Stimulated activated naive CD4-positive, alpha-beta T cell treated with Interleukin-2 at 50 U/mL for 16 hours (primary cell): ENCODE data around the gene TRAPPC10.
A peak's percentile ranks its signal among the peaks of the same experiment; 100 is the strongest.
"Not testable (repeated sequence)": the region's sequence is repeated elsewhere in the genome, so short reads cannot be mapped to it uniquely, and the experiment has no call there.

Experiments
- DNase-seq: peaks from one replicate; lab custom pipeline; 2025; lab: John Stamatoyannopoulos, UW

The TRAPPC10 gene

GRCh38 chr21:44089001-44089911 lies 77.1 kb downstream of the TRAPPC10 start:
- DNase-seq: peak; percentile 33

DNA sequence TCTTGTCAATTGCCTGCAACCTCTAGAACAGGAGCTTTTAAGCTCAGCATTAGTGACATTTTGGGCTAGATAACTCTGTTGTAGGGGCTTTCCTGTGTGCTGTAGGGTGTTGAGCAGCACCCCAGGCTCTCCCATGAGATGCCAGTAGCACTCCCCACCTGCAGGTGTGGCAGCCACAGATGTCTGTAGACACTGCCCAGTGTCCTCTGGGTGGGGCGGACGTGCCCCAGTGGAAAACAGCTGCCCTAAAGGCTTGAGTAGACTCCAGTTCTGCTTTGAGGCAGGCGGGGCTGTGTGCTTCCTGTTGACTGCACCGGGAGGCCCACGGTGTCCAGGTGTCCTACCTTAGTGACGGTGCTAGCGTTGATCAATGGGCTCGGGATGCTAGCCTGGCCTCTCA lies 78.2 kb downstream of the TRAPPC10 start:
- DNase-seq: no peak

DNA sequence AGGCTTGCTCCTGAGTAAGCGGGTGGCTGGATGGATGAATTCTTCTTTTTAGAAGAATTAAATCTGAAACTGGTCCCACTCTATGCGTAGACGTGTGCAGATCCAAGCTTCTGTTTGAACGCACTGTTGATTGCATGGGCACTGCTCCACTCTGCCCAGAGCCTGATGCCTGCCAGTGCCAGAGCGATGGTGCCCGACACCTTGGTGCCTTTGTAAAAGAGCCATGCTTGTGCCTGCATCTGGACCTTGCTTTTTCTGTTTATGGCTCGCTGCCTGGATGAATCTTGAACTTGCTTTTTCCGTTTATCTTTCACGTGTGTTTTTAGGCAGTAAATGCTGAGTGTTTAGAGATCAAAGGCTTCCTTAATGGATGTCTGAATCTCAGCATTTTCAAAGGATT lies 80.1 kb downstream of the TRAPPC10 start:
- no peak for DNase-seq

DNA sequence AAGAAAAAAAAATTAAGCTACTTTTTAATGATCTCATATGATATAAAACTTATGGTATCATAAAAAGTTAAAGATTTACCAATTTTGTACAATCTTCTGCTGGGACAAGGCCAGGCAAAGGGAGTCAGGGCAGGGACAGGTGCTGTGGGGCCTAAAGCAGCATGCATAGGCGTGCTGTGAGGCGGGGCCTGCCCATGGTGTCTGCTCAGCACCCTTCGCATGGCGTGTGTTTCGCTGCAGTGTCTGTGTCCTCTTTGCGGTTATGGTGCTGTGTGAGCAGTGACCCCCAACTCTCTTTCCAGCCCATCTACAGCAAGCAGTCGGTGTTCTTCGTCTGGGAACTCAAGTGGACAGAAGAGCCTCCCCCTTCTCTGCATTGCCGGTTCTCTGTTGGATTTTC lies 81.7 kb downstream of the TRAPPC10 start:
- DNase-seq: no peak

GRCh38 chr21:44094832-44095231 lies 82.7 kb downstream of the TRAPPC10 start:
- no peak for DNase-seq

DNA sequence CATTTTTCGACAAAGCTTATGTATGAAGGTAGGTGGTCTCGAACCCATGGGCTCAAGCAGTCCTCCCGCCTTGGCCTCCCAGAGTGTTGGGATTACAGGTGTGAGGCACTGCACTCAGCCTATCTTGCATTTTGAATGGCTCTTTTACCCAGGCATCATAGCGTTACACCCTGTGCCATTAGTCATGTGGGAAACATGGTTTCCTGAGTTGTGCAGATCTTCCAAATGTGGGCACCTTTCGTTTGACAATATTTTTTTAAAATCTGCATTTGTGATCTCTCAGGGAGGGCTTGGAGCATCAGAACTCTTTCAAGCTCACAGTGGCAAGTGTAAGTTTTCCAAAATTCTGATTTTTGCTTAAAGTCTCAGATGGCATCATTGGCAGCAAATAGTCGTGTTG lies 86.4 kb downstream of the TRAPPC10 start:
- DNase-seq: not testable (repeated sequence)

- not testable (repeated sequence) for DNase-seq
These were observed 86.9 kb downstream of the TRAPPC10 start for GRCh38 chr21:44098964-44099363.

DNA sequence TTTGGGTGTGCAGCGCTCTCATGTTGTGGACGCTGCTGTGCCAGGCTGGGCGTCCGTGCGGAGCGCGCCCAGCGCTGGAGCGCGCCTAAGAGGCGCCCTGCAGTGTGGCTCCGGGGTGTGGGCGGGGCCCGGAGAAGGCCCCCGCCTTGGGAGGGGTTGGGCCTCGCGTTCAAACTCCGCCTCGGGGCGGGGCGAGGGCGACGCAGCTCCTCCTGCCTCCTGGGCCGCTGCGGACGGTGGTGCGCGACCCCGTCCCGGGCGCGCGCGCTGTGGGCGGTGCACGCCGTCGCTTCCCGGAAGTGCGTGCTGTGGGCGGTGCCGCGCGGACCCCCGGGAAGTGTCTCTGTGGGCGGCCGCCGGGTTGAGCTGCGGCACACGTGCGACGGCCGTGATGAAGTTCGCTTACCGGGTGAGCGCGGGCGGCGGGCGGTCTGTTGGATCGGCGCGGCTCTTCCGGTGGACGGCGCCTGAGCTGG lies 95.0 kb downstream of the TRAPPC10 start, which contains the start of gene PWP2:
TSS of gene PWP2 (plus strand) at position 374 of the 476 bp plus-strand sequence. CDS start at position 392, 18 bp downstream.
- not testable (repeated sequence) for DNase-seq

DNA sequence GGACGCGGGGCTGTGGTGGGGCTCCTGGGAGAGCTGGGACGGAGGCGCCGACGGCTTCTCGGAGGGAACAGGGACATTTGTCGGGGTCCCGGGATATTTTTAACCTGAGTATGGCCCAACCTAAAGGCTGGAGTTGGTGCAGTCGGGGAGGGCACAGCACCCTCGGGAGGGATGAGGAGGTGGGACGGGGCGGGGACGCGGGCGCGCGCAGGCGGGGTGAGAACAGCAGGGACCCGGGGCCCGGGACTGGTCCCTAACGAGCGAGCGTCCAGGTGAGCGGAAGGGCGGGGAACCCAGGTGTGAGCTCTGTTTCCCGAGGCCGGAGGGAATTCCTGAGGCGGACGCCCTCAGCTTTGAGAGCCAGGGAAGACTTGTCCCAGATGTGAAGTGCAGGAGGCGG lies 95.5 kb downstream of the TRAPPC10 start:
- not testable (repeated sequence) for DNase-seq

GRCh38 chr21:44113702-44114371 lies 101.7 kb downstream of the TRAPPC10 start:
- DNase-seq: not testable (repeated sequence)

DNA sequence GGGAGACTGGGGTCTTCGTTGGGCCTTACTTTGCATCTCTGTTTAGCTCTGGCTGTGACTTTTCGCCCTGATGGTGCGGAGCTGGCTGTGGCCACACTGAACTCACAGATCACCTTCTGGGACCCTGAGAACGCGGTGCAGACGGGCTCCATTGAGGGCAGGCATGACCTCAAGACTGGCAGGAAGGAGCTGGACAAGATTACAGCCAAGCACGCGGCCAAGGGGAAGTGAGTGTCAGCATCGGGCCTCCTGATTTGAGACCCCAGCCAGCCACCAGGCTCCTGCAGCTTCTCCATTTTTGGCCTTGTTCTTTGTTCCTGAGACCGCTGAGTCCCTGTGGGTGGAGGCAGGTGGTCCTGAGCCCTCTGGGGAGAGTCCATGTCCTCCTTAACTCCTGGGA lies 110.0 kb downstream of the TRAPPC10 start:
- not testable (repeated sequence) for DNase-seq

GRCh38 chr21:44127827-44128226 lies 115.7 kb downstream of the TRAPPC10 start:
- DNase-seq: not testable (repeated sequence)

- DNase-seq: not testable (repeated sequence)
These were observed 121.6 kb downstream of the TRAPPC10 start for GRCh38 chr21:44133715-44134057.

GRCh38 chr21:44134732-44135131 lies 122.6 kb downstream of the TRAPPC10 start:
- DNase-seq: not testable (repeated sequence)

DNA sequence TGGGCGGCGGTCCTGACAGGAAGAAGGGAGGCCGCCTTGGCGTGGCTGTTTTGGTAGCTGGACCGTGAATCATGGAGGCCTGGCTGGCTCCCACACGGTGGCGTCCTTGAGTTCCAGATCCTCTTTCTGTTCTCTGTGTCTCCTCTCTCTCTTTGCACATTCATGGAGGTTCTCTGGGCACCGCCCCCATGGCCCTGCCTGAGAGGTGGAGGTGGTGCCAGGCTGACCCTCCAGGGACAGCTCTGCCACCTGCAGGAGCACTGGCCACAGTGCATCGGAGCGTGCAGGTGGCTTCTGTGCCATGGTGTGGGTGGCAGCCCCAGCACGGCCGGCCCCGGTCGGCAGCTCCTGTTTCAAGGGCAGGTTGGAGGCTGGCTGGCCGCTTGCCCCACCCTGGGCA lies 125.9 kb downstream of the TRAPPC10 start:
- DNase-seq: not testable (repeated sequence)

- not testable (repeated sequence) for DNase-seq
These were observed 127.9 kb downstream of the TRAPPC10 start for GRCh38 chr21:44139787-44140551.

GRCh38 chr21:44140552-44140932 lies 128.4 kb downstream of the TRAPPC10 start:
- not testable (repeated sequence) for DNase-seq

DNA sequence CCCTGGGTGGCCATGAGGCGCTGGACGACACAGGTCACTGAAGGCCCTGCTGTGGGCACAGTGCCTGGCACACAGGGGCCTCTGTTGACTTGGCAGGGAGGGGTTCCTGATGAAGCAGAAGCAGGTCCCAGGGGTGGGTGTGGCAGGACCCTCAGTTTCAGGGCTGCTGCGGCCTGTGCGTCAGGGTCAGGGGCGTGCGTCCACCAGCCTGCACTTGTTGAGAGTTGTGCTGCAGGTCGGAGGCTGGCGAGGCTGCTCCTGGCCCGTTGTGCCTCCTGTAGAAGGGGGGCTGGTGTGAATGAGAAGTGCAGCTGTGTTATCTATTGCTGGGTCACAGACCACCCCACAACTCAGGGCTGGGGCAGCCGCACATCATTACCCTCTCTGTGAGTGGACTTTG lies 130.4 kb downstream of the TRAPPC10 start:
- not testable (repeated sequence) for DNase-seq

DNA sequence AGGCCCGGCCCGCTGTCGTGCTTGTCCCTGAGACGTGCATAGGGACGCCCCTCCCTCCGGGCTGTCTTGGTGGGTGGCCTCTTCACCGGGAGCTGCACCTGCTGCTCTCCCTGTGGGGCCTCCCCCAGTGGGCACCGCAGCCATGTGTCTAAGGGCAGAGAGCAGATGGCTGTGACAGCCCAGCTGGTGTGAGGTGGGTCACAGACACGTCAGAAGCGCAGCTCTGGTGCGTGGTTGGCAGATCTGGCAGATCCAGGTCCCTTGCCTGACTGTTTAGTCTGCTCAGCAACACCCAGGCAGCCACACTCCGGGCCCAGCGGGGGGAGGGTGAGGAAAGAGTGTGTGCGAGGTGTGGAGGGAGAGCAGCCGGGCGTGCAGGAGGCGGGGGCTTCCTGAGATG lies 131.3 kb downstream of the TRAPPC10 start:
- not testable (repeated sequence) for DNase-seq

DNA sequence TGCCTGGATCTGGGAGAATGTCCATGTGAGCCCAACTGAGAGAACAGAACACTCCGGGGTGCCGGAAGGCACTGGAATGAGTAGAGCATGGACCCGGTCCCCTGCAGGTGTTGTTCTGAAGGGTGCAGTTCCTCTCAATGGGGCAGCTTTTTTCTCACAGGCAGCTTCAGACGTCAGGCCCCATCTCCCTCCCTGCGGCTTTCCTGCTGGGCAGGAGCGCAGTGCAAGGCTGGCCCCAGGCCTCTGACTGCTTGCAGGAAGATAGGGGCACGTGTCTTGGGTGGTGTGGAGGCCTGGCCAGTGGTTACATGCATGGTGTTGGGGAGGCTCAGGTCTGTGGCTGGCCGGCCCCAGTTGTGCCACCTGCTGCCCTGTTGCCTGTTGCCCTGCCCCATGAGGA lies 131.9 kb downstream of the TRAPPC10 start:
- not testable (repeated sequence) for DNase-seq

- DNase-seq: not testable (repeated sequence)
These were observed 132.9 kb downstream of the TRAPPC10 start for GRCh38 chr21:44144784-44145602.
